OCI-LY3 (cell line): Measurements from ENCODE around the gene TEX19.
"Not testable (repeated sequence)": the region's sequence is repeated elsewhere in the genome, so short reads cannot be mapped to it uniquely, and the experiment has no call there.

Experiments
- CTCF ChIP-seq: fragments of 200-600, 300-600 bp; sonication (generic); IDR thresholded peaks from 2 replicates; pipeline ENCODE4 v1.5.1; 2014; ENCODE audit warnings: antibody characterized with exemption, low read length, low read depth
- EZH2phosphoT487 ChIP-seq: fragments of 200-600 bp; shearing (Covaris generic); IDR thresholded peaks from 2 replicates; pipeline ENCODE4 v1.6.1; 2018; ENCODE audit warnings: antibody characterized with exemption, mixed run types, low read depth

GRCh38 chr17:82382220-82382932 lies 23.3 kb downstream of the TEX19 start:
- not testable (repeated sequence) for TF ChIP-seq CTCF, EZH2phosphoT487
